A673 (cell line): Measurements from ENCODE around the gene SUSD2. TPM values are rescaled to one million over a fixed set of nuclear protein-coding genes. Genes with fewer than 3 reads are reported as not detected.

Source experiments
- BruUV-seq: library from RNA; stranded (reverse); fragments of 400-500 nt; replicated peaks from 2 replicates; lab custom pipeline; 2021; lab: Mats Ljungman, UMichigan
- CTCF ChIA-PET: fragments of 300-600 bp; sonication (Branson Sonifier 250); formaldehyde crosslinking; loops from one replicate; lab custom pipeline; 2022; ENCODE audit warnings: antibody characterized with exemption; lab: Charles Lee
- POLR2A ChIA-PET: fragments of 300-600 bp; sonication (Branson Sonifier 250); formaldehyde crosslinking; loops from one replicate; lab custom pipeline; 2022; ENCODE audit warnings: antibody characterized with exemption; ENCODE audit not compliant: low non-redundant PET; lab: Charles Lee
- DNase-seq: peaks from one replicate; pipeline ENCODE4 v3.0.0-alpha.2; 2015; ENCODE audit warnings: low spot score
- H3K27ac ChIP-seq: fragments of 200-600 bp; sonication (generic); 2 replicates; pipeline ENCODE4 v1.5.1; 2016; ENCODE audit warnings: mixed run types, low read depth, mild to moderate bottlenecking, mixed read lengths, antibody characterized with exemption, low read length; ENCODE audit not compliant: poor library complexity, severe bottlenecking
- H3K27me3 ChIP-seq: fragments of 200-600 bp; sonication (generic); replicated peaks from 2 replicates; pipeline ENCODE4 v1.6.1; 2017; ENCODE audit warnings: mixed run types, low read depth, mild to moderate bottlenecking, mixed read lengths, antibody characterized with exemption, low read length; ENCODE audit not compliant: insufficient read depth, poor library complexity
- H3K36me3 ChIP-seq: fragments of 200-600 bp; sonication (generic); 2 replicates; pipeline ENCODE4 v1.6.1; 2016; ENCODE audit warnings: mixed run types, mild to moderate bottlenecking, mixed read lengths, antibody characterized with exemption, low read length; ENCODE audit not compliant: insufficient read depth, poor library complexity, severe bottlenecking
- H3K4me1 ChIP-seq: fragments of 200-600 bp; sonication (generic); 2 replicates; pipeline ENCODE4 v1.6.1; 2017; ENCODE audit warnings: mixed run types, mild to moderate bottlenecking, mixed read lengths, antibody characterized with exemption, low read length; ENCODE audit not compliant: insufficient read depth, poor library complexity, severe bottlenecking
- H3K4me3 ChIP-seq: fragments of 200-600 bp; sonication (generic); 2 replicates; pipeline ENCODE4 v1.5.1; 2016; ENCODE audit warnings: low read depth, mixed run types, mild to moderate bottlenecking, mixed read lengths, low read length; ENCODE audit not compliant: poor library complexity, severe bottlenecking
- H3K9me3 ChIP-seq: fragments of 200-600 bp; sonication (generic); 2 replicates; pipeline ENCODE4 v1.6.1; 2016; ENCODE audit warnings: mixed run types, low read depth, mild to moderate bottlenecking, mixed read lengths, antibody characterized with exemption, low read length; ENCODE audit not compliant: poor library complexity, severe bottlenecking
- EZH2 ChIP-seq: fragments of 200-600 bp; sonication (generic); IDR thresholded peaks from 2 replicates; pipeline ENCODE4 v1.6.1; 2017; ENCODE audit warnings: borderline replicate concordance, low read depth, mild to moderate bottlenecking, mixed read lengths, antibody characterized with exemption, low read length; ENCODE audit not compliant: poor library complexity, severe bottlenecking
- intact Hi-C: fragments of 100-400 bp; cut with micrococcal nuclease; formaldehyde crosslinking; loops from one replicate; pipeline ENCODE4 v1.10.0; 2022; ENCODE audit not compliant: unreplicated experiment
- total RNA-seq: library from RNA; stranded (reverse); gene quantifications from 2 replicates; pipeline ENCODE4 v1.2.3, GENCODE V29; 2021
- TF ChIP-seq, protein P1 (sequence below): fragments of 300-800, 200-600 bp; sonication (generic); conservative IDR thresholded peaks from 2 replicates; pipeline ENCODE4 v1.5.1; 2017; ENCODE audit warnings: low read depth, mild to moderate bottlenecking, antibody characterized with exemption, low read length, moderate library complexity, mixed read lengths

SUSD2 gene
- total RNA-seq, 1 experiment from 2014 or later: 1.3 TPM

GRCh38 chr22:24144056-24144777 is 37.1 kb upstream of the SUSD2 start:
- H3K27ac ChIP-seq: no peak overlapping the region
- no TSS peak for BruUV-seq
- CTCF ChIA-PET: interaction anchor here (0.6 kb wide), 1 partner anchor 69 kb away, joined by 7 read pairs; no protein-coding TSS in a partner anchor
- TF ChIP-seq EZH2: no peak
- TF ChIP-seq, protein P1, sequence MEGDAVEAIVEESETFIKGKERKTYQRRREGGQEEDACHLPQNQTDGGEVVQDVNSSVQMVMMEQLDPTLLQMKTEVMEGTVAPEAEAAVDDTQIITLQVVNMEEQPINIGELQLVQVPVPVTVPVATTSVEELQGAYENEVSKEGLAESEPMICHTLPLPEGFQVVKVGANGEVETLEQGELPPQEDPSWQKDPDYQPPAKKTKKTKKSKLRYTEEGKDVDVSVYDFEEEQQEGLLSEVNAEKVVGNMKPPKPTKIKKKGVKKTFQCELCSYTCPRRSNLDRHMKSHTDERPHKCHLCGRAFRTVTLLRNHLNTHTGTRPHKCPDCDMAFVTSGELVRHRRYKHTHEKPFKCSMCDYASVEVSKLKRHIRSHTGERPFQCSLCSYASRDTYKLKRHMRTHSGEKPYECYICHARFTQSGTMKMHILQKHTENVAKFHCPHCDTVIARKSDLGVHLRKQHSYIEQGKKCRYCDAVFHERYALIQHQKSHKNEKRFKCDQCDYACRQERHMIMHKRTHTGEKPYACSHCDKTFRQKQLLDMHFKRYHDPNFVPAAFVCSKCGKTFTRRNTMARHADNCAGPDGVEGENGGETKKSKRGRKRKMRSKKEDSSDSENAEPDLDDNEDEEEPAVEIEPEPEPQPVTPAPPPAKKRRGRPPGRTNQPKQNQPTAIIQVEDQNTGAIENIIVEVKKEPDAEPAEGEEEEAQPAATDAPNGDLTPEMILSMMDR: no peak
- no peak for DNase-seq
- peaks cover 23% of the 10 kb centered on the region for H3K4me1 ChIP-seq
- no peaks in the 10 kb centered on the region for H3K27me3 ChIP-seq
- H3K9me3 ChIP-seq: no peaks in the 10 kb centered on the region
- no peak overlapping the region for H3K4me3 ChIP-seq
- intact Hi-C loops: no loop called here
- POLR2A ChIA-PET: no interaction called here
- no peaks in the 10 kb centered on the region for H3K36me3 ChIP-seq

GRCh38 chr22:24144778-24145085 is 36.6 kb upstream of the SUSD2 start:
- Histone ChIP-seq H3K9me3 (no peaks in the 10 kb centered on the region), H3K27me3 (no peaks in the 10 kb centered on the region), H3K4me1 (peaks cover 23% of the 10 kb centered on the region), H3K4me3 (no peak overlapping the region), H3K36me3 (no peaks in the 10 kb centered on the region), H3K27ac (peak overlapping the region; percentile 77)
- CTCF ChIA-PET: no interaction called here
- intact Hi-C loops: no loop called here
- no peak for DNase-seq
- TF ChIP-seq, protein P1: no peak
- TF ChIP-seq EZH2: no peak
- POLR2A ChIA-PET: no interaction called here
- BruUV-seq: no TSS peak

DNA sequence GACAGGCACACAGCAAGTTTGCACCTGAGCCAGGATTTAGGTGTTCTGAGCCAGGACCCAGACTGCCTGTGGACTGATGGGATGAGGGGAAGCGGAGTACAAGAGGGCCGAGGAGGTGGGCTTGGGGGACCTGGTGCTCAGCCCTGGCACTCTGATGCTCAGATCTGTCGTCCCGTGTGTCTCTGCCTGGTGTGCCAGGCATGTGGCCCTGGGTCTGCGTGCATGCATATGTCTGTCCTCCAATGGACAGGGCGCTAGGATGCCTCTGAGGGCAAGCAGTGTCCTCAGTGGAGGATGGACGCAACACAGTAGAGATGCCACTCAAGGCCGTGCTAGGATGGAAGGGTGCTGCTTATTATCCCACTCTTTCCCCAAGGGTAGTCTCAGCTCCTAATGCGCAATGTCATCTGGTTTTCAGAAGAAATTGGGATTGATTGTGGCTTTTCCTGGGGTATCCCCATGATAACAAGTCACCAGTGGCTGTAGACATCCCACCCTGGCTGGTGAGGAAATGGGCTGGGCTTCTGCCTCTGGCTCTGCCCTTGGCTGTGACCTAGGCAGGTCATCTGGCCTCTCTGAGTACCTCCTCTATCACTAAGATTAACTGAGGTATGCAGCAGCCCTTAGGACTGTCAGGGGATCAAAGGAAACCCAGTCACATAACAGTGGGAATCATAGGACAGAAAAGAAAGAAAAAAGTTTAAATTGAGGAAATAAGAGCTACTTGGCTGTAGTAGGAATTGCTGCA is 35.7 kb upstream of the SUSD2 start:
- intact Hi-C loops: no loop called here
- H3K4me3 ChIP-seq: no peak overlapping the region
- ChIA-PET CTCF (interaction anchor here (0.7 to 1.4 kb wide), 3 partner anchors 10 to 257 kb away, joined by 4 to 11 read pairs (median 4); no protein-coding TSS in a partner anchor), POLR2A (no interaction called here)
- peak overlapping the region; percentile 77 for H3K27ac ChIP-seq
- H3K9me3 ChIP-seq: no peaks in the 10 kb centered on the region
- no peaks in the 10 kb centered on the region for H3K36me3 ChIP-seq
- peaks cover 23% of the 10 kb centered on the region for H3K4me1 ChIP-seq
- no TSS peak for BruUV-seq
- TF ChIP-seq, protein P1: no peak
- no peak for TF ChIP-seq EZH2
- H3K27me3 ChIP-seq: no peaks in the 10 kb centered on the region
- DNase-seq: no peak
